Daoy (cell line): Measurements from ENCODE around the gene DLG5. TPM values are rescaled to one million over a fixed set of nuclear protein-coding genes. Genes with fewer than 3 reads are reported as not detected.

Source experiments
- DNase-seq: peaks from one replicate; pipeline ENCODE4 v3.0.0-alpha.2; 2015; ENCODE audit warnings: low read depth
- total RNA-seq: library from RNA; depleted of rRNA; stranded (reverse); fragments of >200 nt; shearing (Covaris generic); gene quantifications from 2 replicates; pipeline ENCODE4 v1.2.3, GENCODE V29; 2014

Gene DLG5
- total RNA-seq, 1 experiment from 2014 or later: 8.6 TPM

DNA sequence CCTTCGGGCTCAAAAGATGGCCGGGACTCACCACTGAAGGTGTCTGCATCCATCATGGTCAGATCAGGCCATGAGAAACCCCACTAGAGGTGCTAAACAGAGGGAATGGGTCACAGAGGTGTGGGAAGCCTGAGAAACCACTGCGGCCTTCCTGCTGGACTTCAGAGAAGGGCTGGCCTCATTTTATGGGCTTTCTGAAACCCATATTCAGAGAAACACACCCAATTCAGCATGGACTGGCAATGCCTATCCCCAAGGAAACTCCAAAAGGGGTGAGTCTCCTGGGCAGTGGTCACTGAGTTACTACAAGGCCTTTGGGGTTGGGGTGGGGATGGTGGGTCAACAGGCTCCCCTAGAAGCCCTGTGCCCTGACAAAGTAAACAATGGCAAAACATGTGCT is 58.0 kb downstream of the DLG5 start:
- no peak for DNase-seq

DNA sequence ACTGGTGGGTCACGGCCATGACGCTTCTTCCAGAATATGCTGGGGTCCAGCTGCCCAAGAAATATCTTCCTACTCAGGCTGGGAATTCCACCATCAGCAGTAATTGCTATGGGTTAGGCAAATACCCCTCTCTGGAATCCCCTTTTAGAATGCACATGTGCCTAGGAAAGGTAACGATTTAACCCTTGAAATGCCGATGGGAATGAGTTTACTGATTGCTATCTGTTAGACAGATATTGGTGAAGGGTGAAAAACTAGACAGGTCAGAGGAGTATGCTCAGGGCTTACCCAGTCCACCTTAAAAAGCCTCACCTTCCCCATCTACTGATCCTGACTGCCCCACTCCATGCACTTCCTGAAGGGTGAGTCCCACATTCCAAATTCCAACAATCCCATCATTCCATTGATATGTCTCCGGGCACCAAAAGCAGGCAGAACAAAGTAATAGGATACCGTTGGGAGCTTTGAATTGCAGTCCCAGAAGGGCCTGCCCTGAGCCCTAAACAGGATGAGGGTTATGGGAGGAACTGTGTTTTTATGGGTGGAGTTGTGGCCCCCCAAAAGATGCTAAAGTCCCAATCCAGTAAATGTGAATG is 59.3 kb downstream of the DLG5 start:
- no peak for DNase-seq

DNA sequence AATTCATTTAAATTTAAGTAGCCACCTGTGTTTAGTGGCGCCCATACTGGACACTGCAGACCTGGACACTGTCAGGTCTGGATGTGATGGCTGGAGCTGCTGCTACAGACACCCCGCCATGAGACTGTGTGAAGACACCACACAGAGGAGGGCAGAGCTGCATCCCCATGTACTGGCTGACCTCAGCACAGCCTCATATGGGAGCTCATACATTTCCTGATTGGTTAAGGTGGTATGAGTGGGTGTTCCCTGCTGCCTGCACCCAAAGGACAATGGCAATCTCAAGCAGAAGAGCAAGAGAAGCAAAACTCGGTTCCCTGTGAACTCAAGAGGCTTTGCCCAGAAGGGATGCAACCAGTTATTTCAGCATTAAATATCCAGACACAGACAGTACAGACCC is 60.0 kb downstream of the DLG5 start:
- DNase-seq: no peak

DNA sequence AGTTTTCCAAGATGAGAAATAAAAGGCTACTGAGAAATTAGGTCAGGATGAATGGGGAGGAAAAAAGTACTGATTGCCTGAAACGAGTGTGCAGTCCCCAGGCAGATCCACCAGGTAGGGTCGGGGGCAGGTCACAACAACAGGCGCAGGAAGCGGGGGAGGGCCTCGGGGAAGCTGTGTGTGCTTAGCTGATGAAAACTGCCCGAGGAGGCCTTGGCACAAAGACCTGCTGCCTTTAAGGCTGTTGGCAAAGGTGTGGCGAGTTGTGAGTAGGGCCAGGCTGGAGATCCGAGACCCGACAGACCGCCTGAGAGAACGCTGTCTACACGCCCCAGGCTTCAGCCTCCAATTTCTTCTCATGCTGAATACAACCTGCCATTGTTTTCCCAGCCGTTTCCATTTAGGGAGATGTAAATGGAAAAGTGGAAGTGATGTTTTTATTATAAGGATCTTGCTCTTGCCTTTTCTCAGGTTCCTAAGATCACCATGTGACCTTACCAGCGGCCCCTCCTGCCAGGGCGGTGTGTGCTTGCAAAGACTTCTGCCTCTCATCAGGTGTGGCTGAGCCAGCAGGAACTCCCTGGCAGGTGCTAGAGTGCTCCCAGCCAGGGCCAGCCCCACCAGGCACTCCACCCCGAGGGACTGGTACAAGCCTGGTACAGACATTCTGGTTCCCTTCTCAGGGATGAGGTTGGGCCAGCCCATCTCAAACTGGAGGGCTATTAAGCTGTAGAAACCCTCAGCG is 60.8 kb downstream of the DLG5 start:
- DNase-seq: no peak

DNA sequence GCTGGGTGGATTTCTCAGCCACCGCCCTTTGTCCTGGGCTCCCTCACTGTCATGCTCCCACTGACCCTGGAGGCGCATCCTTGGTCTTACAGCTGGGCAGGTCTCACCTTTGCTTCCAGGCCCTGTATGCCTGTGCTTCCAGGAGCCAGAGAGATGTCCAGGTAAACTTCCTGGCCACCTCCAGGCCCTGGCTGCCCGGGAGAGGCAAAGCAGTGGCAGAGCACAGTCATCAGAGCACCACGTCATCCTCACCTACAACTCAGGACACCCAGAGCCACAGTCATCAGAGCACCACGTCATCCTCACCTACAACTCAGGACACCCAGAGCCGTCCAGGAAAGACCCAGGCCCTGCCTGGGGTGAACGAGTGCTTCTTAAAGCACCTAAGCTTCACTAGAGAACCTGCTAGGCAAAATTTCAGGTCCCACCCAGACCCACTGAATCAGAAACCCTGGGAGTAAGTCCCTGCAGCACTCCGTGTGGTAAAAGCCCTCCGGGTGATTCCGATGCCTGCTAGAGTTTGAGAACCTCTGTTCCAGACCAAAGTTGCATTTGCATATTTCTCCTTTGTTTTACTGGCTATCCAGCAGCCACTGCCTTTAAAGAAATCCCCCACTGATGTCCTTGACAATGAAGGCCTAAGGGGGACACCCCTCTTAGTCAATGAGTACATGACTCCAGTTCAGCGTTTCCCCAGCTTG is 62.3 kb downstream of the DLG5 start:
- no peak for DNase-seq

DNA sequence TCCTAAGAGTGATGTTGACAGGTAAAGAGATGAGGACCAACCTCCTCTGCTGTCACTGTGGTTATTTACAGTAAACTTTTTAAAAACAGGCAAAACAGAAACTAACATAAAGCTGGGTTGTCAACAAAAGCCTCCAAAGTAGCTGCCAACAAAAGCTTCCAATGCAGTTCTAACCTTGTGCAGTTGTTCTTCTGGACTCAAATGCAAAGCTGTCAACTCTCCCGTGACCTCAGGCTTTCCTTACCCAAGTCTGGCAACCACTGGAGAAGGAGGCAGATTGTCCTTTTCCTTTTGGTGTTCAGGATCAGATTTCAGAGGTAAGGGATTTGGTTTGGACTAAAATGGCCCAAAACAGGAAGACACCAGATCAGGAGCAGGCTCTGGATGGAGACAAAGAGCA is 63.1 kb downstream of the DLG5 start:
- no peak for DNase-seq

DNA sequence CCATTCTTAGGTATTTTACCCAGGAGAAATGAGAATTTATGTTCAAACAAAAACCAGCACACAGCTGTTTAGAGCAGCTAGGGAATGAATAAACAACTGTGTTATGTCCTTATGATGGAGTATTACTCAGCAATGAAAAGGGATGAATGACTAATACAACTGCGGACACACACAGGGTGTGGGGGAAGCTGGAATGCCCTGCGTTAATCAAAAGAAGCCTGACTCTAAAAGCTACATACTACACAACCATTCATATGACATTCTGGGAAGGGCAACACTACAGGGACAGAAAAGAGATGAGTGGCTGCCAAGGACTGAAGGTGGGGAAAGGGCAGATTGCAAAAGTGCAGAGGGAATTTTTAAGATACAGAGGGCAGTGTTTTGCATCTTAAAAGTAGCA is 64.0 kb downstream of the DLG5 start:
- no peak for DNase-seq

DNA sequence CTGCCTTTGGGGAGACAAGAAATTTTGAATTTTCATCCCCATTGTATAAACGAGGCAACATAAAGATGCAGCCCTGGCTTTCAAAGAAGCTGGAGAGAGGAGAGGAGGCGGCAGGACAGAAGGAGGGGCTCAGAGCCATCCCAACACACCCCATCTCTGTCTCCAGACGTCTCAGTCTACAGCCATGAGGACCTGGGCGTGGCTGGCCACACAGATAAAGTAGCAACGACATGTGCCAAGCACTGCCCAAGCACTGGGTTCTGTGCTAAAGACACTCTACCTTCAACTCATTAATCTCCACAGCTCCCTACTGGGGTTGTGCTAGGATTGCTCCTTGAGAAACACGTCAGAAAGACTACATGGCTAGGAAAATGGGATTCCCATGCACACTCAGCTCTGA is 65.2 kb downstream of the DLG5 start:
- DNase-seq: no peak

DNA sequence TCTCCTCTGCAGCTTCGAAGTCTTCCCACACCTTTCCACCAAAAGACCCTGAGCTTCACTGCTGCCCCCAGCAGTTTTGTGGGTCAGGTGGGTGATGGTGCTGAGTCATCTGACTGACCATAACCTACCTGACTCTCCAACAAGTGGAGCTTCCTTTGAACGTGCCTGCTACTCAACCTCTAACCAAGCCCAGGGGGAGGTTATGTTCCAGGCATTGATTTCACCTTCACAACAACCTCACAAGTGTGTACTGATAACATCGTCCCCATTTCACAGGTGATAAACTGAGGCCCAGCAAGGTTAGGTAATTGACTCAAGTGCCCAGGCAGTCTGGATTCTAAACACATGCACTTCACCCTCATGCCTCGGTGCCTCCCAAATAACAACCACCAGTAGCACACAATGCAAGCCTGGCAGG is 66.7 kb downstream of the DLG5 start:
- no peak for DNase-seq

DNA sequence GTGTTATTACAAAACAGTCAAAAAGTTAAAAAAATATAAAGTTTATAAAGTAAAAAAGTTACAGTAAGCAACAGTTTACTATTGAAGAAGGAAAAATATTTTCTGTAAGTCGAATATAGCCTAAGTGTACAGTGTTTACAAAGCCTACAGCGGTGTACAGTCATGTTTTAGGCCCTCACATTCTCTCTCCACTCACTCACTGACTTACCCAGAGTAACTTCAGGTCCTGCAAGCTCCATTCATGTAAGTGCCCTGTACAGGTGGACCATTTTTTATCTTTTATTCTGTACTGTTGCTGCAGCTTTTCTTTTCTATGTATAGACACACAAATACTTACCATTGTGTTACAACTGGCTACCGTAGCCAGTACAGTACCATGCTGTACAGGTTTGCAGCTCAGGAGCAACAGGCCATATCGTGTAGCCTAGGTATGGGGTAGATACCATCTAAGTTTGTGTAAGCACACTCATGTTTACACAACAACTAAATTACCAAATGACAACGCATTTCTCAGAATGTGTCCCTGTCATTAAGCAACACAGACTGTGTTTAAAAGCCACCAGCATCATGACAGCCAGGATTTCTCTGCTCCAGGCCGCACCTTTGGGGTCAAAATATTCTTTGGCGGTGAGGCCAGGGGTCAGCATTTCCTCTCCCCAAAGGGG is 67.2 kb downstream of the DLG5 start:
- DNase-seq: no peak

DNA sequence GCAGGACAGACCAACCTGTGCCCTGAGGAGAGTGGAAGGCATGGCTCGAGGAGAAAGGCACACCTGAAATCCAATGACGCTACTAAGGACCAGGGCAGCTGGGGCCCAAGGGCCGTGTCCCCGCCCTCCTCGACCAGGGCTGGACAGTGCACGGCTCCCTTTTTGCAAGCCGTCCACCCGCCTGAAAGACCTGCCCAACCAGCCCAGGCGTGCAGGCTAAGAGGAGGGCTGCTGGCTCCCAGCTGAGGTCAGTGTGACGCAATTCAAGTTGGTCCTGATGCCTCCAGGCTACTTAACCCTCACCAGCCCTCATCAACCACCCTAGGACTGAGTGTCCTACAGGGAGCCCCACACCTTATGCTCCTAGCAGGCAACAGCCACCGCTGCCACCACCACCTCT is 69.3 kb downstream of the DLG5 start:
- DNase-seq: no peak

DNA sequence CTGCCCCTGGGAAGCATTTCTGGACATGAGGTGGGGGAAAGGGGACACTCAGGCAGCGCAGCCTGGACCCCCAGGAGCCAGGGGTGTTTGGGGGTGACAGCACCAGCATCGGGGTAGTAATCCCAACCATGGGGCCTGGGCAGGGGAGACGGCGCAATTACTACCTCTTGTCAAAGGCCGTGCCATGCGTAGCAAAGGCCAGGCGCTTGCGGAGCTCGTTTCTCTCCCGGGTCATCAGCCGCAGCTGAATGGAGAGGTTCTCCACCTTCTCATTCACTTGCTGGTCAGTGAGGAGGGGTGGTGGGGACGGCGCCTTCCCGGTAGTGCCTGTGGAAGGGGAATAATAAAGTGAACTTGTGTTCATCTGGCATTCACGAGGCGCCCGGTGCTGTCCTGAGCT is 70.0 kb downstream of the DLG5 start:
- no peak for DNase-seq

DNA sequence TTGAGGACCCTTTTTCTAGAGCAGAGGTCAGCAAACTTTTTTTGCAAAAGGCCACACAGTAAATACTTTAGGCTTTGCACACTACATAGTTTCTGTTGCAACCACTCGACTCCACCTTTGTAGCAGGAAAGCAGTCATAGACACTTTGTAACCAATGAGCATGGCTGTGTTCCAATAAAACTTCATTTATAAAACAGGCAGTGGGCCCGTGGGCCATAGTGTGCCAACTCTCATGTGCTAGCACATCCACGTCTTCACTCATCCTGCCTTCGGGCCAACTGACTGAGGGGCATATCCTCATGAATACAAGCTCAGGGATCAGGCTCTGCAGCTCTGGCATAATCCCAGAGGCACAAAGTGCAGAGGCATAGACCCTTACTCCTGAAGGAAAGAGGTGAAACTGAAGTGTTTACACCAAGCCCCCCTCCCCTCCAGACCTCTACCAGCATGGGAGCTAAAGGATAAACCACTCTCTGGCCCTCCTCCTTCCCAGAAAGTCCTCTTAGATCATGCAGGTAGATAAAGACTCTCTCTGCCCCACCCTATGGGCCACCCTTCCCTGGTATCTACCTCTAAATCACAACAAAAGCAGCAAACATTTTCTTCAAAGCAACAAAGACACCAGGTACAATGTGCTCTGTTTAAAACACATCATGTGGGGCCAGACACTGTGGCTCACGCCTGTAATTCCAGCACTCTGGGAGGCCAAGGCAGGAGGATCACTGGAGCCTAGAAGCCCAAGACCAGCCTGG is 71.0 kb downstream of the DLG5 start:
- DNase-seq: no peak

DNA sequence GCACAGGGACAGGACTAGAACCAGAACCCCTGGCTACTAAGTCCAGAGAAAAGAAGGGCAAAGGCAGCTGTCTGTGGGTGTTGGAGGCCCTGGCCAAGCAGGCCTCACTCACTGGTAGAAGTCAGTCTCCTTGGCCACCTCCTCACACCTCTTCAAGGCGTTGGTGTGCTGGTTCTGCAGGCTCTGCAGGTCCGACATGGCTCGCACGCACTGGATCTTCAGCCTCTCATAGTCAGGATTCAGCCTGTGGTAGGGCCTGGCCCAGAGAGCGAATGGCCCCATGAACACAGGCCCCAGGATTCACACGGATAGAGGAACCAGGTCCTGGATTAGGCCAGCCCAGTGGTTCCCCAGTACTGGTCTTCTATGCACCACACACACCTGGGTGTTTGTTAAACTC is 72.4 kb downstream of the DLG5 start:
- no peak for DNase-seq

DNA sequence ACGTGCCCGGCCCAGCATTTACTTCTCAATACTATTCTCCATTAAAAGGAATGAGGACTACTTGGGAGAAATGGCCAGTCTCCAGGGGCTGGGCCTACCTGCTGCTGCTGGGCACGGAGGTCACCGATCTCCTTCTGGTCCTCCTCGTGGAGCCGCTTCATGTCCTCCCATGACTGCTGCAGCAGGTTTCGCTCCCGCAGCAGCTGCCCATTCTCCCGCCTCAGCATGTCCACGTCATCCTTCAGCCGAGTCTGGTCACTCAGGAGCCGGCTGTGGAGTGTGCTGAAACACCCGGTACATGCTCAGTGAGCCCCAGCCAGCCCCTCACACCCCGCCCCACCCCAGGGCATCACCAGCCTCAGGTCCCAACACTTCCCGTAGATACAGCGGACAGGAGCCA is 73.3 kb downstream of the DLG5 start:
- no peak for DNase-seq

DNA sequence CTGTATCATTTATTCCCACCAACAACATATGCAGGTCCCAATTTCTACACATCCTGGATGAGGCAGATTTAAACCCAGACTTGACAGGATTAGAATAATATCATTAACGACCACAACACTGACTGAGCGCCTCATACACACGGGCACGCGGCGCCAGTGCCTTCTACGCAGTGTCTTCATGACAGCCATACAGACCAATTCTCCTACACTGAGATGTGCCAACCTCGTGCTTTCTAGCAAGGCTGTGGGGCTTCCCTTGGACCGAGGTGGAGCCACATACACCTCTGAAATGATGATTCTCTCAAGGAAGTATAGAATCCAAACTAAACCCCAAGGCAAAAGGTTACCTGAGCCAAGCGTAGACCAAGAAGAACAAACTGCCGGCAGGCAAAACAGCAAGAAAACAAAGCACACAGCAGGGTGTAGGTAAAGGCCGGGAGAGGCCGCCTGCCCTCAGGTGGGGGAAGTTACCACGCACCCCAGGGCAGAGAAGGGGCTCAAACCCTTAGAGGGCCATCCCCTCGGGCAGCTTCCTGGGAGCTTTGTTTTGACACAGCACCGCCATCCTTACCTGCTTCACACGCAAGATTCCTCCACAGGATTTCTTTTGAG is 75.8 kb downstream of the DLG5 start:
- no peak for DNase-seq

DNA sequence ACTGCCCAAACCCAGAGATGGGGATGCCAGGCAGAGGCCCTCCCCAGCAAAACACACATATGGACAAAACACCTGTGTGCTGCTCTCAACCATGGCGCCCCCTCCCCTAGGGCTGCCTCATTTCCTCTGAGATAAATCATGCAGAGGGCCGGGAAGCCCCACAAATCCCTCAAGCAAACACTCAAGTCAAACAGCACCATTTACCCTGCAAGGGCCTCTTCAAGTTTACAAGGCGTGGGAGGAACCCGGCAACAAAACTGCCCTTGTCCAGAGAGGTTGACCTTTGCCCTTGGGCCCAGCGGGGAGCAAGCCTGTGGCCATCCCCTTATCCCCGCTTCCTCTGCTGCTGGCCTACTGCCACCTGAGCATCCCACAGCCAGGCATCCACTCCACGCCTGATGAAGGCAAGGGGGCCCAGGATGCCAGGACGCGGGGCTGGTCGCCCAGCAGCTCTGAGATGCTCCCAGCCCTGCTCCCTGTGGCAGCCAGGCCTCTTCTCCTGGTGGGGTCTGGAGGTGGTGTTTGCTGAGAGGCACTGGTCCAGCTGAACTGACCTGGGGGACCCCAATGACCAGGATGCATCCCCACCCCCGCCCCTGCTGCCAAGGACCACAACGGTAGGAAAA is 77.4 kb downstream of the DLG5 start:
- DNase-seq: no peak

DNA sequence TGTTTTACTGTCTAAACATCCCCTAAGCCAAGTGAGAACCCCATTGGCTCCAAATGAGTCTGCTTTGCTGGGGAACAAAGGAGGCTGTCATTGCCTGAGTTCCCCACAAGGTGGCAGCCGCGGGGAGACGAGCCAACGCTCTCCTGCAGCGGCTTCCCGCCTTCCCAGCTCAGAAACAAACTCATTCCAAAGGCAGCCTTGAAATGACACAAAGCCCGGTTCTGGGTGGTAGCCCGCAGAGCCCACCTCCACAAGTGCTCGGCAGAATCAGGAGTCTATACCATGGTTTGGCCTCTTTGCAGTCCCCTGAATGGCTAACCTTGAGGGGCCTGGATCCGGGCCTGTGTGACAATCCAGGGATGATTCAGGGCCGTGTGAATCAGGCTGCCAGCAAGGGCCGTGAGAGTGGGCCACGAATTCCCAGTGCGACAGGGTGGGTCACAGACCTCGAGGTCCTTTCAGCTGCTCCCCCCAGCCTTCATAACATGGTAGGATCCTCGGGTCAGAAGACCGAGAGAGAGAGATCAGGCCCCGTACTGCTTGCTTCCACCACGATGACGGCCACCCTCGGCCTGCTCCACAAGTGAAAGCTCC is 79.7 kb downstream of the DLG5 start:
- DNase-seq: peak; percentile 75

DNA sequence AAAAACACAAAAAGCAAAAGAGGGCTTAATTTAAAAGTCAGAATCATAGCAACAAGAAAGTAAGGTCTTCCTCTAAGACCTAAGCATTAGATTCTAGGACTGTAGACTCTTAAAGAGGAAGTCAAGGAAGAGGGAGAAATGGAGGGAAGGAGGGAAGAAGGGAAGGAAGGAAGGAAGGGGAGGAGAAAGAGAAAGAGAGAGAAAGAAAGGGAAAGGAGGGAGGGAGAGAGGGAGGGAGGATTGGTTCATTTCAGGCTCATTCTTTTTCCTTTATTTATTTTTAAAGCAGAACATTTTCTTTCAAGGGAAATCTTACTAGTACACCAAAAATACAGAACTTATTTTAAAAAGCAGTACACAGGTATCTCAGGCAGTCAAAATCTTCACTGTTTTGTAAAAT is 81.1 kb downstream of the DLG5 start:
- DNase-seq: no peak

DNA sequence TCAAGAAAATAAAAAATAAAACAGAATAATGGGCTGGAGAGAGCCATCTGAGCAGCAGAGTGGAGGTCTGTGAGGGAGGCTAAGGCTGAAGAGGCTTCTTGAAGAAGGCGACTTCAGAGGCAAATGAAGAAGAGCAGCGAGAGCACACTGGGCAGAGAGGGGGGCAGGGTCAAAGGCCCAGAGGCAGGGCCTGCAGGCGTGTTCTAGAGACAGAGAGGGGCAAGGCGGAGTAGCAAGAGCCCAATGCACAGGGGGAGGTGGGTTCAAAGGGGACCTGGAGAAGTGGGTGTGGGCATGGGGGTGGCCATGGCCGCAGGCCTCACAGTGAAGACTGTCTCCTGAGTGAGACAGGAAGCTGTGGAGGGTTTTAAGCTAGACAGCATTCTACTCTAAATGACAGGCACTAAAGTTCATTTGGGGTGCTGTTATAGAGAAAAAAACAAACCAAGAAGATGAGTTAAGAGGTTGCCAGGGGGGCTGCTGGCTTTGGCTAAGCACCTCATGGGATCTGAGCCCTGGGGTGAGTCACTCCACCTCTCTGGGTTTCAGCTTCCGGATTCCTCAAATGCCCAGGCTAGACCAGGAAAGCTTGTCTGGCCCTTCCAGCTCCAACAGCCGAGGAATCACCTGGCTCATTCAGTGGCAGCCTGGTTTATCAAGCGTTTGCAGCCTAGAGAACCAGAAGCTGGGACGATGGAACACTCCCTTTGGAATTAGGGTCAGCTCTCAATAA is 81.7 kb downstream of the DLG5 start:
- DNase-seq: peak; percentile 93
